GM23338 (cell line): ENCODE measurements around the gene NEK8.

Source experiments
- CREB1 ChIP-seq: fragments of 250-450 bp; sonication (Bioruptor Pico); IDR thresholded peaks from 2 replicates; pipeline ENCODE4 v1.5.0; 2020; ENCODE audit warnings: low read depth, mild to moderate bottlenecking, moderate library complexity
- EZH2 ChIP-seq: fragments of 200-600 bp; sonication (generic); IDR thresholded peaks from one replicate; pipeline ENCODE4 v1.8.0; 2017; ENCODE audit warnings: antibody characterized with exemption, mild to moderate bottlenecking, low read depth; ENCODE audit not compliant: unreplicated experiment
- EZH2phosphoT487 ChIP-seq: fragments of 200-600 bp; sonication (generic); IDR thresholded peaks from one replicate; pipeline ENCODE4 v1.8.1; 2018; ENCODE audit warnings: antibody characterized with exemption; ENCODE audit not compliant: unreplicated experiment
- JUNB ChIP-seq: IDR thresholded peaks from one replicate; pipeline ENCODE4 v1.6.1; 2016; ENCODE audit warnings: antibody characterized with exemption; ENCODE audit not compliant: unreplicated experiment
- POLR2AphosphoS5 ChIP-seq: IDR thresholded peaks from 2 replicates; pipeline ENCODE4 v1.6.1; 2016; ENCODE audit warnings: antibody characterized with exemption, low read depth
- TF ChIP-seq, protein P1 (sequence below), 2 experiments: fragments of 200-600 bp in 1 of 2; sonication (generic) in 1 of 2; conservative IDR thresholded peaks; 2 replicates each; pipeline versions ENCODE4 v1.5.1 to v1.6.1; 2016 to 2017; ENCODE audit warnings: antibody characterized with exemption in 2 of 2, low read depth in 2 of 2, mild to moderate bottlenecking in 2 of 2, moderate library complexity in 1 of 2
- TF ChIP-seq, protein P2 (sequence below): fragments of 250-450 bp; sonication (Bioruptor Pico); IDR thresholded peaks from 2 replicates; pipeline ENCODE4 v1.5.0; 2020; ENCODE audit warnings: mild to moderate bottlenecking, moderate library complexity
- TF ChIP-seq, protein P3 (sequence below): IDR thresholded peaks from one replicate; pipeline ENCODE4 v1.6.1; 2018; ENCODE audit warnings: antibody characterized with exemption; ENCODE audit not compliant: unreplicated experiment

DNA sequence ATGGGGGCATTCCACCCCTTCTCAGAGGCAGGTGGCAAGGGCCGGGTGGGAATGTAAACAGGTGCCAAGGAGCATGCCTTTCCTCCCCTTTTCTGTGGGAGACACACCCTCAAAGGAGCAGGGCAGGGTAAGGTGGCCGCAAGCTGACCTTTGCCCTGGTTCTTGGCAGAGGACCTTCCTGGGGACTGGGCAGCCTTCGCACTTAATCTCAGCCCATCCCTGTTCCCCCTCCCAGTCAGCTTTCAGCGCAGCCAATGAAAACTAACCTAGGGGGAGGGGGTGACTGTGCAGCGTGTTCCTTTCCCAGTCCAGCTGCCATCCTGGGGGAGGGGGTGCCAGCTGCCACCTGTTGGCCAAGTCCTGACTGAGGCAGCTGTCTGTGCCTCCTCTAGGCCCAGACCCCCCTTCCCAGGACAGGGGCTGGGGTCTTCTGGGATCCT is 18.0 kb downstream of the NEK8 start:
- no peak for TF ChIP-seq EZH2
- TF ChIP-seq, protein P1, sequence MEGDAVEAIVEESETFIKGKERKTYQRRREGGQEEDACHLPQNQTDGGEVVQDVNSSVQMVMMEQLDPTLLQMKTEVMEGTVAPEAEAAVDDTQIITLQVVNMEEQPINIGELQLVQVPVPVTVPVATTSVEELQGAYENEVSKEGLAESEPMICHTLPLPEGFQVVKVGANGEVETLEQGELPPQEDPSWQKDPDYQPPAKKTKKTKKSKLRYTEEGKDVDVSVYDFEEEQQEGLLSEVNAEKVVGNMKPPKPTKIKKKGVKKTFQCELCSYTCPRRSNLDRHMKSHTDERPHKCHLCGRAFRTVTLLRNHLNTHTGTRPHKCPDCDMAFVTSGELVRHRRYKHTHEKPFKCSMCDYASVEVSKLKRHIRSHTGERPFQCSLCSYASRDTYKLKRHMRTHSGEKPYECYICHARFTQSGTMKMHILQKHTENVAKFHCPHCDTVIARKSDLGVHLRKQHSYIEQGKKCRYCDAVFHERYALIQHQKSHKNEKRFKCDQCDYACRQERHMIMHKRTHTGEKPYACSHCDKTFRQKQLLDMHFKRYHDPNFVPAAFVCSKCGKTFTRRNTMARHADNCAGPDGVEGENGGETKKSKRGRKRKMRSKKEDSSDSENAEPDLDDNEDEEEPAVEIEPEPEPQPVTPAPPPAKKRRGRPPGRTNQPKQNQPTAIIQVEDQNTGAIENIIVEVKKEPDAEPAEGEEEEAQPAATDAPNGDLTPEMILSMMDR (conservative IDR thresholded peaks at IDR 0.05; ENCODE audit: low read depth in 2 of 2): no peak
- TF ChIP-seq POLR2AphosphoS5: no peak
- no peak for TF ChIP-seq JUNB
- TF ChIP-seq EZH2phosphoT487: no peak
- TF ChIP-seq, protein P2, sequence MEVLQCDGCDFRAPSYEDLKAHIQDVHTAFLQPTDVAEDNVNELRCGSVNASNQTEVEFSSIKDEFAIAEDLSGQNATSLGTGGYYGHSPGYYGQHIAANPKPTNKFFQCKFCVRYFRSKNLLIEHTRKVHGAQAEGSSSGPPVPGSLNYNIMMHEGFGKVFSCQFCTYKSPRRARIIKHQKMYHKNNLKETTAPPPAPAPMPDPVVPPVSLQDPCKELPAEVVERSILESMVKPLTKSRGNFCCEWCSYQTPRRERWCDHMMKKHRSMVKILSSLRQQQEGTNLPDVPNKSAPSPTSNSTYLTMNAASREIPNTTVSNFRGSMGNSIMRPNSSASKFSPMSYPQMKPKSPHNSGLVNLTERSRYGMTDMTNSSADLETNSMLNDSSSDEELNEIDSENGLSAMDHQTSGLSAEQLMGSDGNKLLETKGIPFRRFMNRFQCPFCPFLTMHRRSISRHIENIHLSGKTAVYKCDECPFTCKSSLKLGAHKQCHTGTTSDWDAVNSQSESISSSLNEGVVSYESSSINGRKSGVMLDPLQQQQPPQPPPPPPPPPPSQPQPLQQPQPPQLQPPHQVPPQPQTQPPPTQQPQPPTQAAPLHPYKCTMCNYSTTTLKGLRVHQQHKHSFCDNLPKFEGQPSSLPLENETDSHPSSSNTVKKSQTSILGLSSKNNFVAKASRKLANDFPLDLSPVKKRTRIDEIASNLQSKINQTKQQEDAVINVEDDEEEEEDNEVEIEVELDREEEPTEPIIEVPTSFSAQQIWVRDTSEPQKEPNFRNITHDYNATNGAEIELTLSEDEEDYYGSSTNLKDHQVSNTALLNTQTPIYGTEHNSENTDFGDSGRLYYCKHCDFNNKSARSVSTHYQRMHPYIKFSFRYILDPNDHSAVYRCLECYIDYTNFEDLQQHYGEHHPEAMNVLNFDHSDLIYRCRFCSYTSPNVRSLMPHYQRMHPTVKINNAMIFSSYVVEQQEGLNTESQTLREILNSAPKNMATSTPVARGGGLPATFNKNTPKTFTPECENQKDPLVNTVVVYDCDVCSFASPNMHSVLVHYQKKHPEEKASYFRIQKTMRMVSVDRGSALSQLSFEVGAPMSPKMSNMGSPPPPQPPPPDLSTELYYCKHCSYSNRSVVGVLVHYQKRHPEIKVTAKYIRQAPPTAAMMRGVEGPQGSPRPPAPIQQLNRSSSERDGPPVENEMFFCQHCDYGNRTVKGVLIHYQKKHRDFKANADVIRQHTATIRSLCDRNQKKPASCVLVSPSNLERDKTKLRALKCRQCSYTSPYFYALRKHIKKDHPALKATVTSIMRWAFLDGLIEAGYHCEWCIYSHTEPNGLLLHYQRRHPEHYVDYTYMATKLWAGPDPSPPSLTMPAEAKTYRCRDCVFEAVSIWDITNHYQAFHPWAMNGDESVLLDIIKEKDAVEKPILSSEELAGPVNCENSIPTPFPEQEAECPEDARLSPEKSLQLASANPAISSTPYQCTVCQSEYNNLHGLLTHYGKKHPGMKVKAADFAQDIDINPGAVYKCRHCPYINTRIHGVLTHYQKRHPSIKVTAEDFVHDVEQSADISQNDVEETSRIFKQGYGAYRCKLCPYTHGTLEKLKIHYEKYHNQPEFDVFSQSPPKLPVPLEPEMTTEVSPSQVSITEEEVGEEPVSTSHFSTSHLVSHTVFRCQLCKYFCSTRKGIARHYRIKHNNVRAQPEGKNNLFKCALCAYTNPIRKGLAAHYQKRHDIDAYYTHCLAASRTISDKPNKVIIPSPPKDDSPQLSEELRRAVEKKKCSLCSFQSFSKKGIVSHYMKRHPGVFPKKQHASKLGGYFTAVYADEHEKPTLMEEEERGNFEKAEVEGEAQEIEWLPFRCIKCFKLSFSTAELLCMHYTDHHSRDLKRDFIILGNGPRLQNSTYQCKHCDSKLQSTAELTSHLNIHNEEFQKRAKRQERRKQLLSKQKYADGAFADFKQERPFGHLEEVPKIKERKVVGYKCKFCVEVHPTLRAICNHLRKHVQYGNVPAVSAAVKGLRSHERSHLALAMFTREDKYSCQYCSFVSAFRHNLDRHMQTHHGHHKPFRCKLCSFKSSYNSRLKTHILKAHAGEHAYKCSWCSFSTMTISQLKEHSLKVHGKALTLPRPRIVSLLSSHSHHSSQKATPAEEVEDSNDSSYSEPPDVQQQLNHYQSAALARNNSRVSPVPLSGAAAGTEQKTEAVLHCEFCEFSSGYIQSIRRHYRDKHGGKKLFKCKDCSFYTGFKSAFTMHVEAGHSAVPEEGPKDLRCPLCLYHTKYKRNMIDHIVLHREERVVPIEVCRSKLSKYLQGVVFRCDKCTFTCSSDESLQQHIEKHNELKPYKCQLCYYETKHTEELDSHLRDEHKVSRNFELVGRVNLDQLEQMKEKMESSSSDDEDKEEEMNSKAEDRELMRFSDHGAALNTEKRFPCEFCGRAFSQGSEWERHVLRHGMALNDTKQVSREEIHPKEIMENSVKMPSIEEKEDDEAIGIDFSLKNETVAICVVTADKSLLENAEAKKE (CRISPR knock-in tag): no peak
- TF ChIP-seq, protein P3, sequence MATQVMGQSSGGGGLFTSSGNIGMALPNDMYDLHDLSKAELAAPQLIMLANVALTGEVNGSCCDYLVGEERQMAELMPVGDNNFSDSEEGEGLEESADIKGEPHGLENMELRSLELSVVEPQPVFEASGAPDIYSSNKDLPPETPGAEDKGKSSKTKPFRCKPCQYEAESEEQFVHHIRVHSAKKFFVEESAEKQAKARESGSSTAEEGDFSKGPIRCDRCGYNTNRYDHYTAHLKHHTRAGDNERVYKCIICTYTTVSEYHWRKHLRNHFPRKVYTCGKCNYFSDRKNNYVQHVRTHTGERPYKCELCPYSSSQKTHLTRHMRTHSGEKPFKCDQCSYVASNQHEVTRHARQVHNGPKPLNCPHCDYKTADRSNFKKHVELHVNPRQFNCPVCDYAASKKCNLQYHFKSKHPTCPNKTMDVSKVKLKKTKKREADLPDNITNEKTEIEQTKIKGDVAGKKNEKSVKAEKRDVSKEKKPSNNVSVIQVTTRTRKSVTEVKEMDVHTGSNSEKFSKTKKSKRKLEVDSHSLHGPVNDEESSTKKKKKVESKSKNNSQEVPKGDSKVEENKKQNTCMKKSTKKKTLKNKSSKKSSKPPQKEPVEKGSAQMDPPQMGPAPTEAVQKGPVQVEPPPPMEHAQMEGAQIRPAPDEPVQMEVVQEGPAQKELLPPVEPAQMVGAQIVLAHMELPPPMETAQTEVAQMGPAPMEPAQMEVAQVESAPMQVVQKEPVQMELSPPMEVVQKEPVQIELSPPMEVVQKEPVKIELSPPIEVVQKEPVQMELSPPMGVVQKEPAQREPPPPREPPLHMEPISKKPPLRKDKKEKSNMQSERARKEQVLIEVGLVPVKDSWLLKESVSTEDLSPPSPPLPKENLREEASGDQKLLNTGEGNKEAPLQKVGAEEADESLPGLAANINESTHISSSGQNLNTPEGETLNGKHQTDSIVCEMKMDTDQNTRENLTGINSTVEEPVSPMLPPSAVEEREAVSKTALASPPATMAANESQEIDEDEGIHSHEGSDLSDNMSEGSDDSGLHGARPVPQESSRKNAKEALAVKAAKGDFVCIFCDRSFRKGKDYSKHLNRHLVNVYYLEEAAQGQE: no peak
- TF ChIP-seq CREB1 (CRISPR knock-in tag): no peak
